DMS 273 (cell line): ENCODE data around the gene NRIP3.

Source experiments
- DNase-seq: peaks from one replicate; lab custom pipeline; 2025; ENCODE audit not compliant: unreplicated experiment; lab: John Stamatoyannopoulos, UW

NRIP3 gene

GRCh38 chr11:9003573-9004182, at the start of gene NRIP3:
Gene NRIP3, minus strand, starts transcription at chr11:9004001. Its CDS starts 66 bp downstream, at chr11:9003935.
- DNase-seq: peak; percentile 80

- no peak for DNase-seq
Observed at GRCh38 chr11:9052316-9052715, 48.5 kb upstream of the NRIP3 start.

GRCh38 chr11:9049959-9050358, 46.2 kb upstream of the NRIP3 start:
- no peak for DNase-seq

- DNase-seq: peak; percentile 73
Observed at GRCh38 chr11:9047964-9048523, 44.2 kb upstream of the NRIP3 start.

- no peak for DNase-seq
Observed at GRCh38 chr11:9046481-9046880, 42.7 kb upstream of the NRIP3 start.

- no peak for DNase-seq
Observed at GRCh38 chr11:9042488-9042887, 38.7 kb upstream of the NRIP3 start.

GRCh38 chr11:9041747-9042146, 37.9 kb upstream of the NRIP3 start:
- DNase-seq: no peak

- DNase-seq: no peak
Observed at GRCh38 chr11:9040410-9040809, 36.6 kb upstream of the NRIP3 start.

- no peak for DNase-seq
Observed at GRCh38 chr11:9039863-9040262, 36.1 kb upstream of the NRIP3 start.

GRCh38 chr11:9039198-9039597, 35.4 kb upstream of the NRIP3 start:
- DNase-seq: no peak

- DNase-seq: no peak
Observed at GRCh38 chr11:9038541-9038940, 34.7 kb upstream of the NRIP3 start.

GRCh38 chr11:9037963-9038362, 34.2 kb upstream of the NRIP3 start:
- no peak for DNase-seq

GRCh38 chr11:9037046-9037780, 33.4 kb upstream of the NRIP3 start:
- no peak for DNase-seq

GRCh38 chr11:9030601-9031000, 26.8 kb upstream of the NRIP3 start:
- peak; percentile 8 for DNase-seq

- DNase-seq: no peak
Observed at GRCh38 chr11:9029422-9029821, 25.6 kb upstream of the NRIP3 start.

GRCh38 chr11:9028581-9028980, 24.8 kb upstream of the NRIP3 start:
- peak; percentile 32 for DNase-seq

GRCh38 chr11:9025101-9025850, 21.5 kb upstream of the NRIP3 start:
- DNase-seq: no peak

GRCh38 chr11:9022961-9023680, 19.3 kb upstream of the NRIP3 start:
- DNase-seq: no peak

- no peak for DNase-seq
Observed at GRCh38 chr11:9020916-9021315, 17.1 kb upstream of the NRIP3 start.

GRCh38 chr11:9019861-9020260, 16.1 kb upstream of the NRIP3 start:
- DNase-seq: no peak

GRCh38 chr11:9017773-9018172, 14.0 kb upstream of the NRIP3 start:
- no peak for DNase-seq
